Renal pelvis (tissue), 4 donors: ENCODE data around the gene IL1RL1. TPM values are rescaled to one million over a fixed set of nuclear protein-coding genes. Genes with fewer than 3 reads are reported as not detected.

Source experiments
- DNase-seq: peaks from one replicate; pipeline ENCODE4 v3.0.0-alpha.2; 2013
- polyA plus RNA-seq, 3 donors: library from polyadenylated mRNA; unstranded; fragments of 120-200 nt; gene quantifications; one replicate each; pipeline ENCODE4 v1.2.1, GENCODE V29; 2013; ENCODE audit not compliant: insufficient read length in 3 of 3

Gene IL1RL1
- polyA plus RNA-seq, 3 donors, result 0.46 to 1.0 (median 0.53) TPM

DNA sequence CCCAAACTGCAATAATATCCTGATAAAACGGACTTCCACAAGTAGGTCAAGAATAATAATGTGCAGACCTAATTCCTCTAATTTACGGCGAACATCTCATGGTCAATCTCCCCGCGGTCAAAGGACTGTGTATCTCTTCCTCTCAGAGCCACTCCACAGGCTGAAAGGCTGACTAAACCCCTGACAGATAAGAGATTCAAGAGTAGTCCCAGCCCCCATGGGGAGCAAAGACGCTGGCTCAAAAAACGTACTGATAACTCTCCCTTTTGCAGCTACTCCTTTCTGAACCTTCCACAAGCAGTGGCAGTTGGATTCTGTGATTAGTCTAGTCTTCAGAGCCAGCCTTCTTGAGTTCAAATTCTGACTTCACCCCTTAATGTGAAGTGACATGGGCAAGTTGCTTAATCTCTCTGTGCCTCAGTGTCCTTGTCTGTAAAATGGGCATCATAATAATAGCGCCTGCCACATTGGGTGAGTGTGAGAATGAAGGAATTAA, 24.6 kb downstream of the IL1RL1 start:
- peak; percentile 20 for DNase-seq

DNA sequence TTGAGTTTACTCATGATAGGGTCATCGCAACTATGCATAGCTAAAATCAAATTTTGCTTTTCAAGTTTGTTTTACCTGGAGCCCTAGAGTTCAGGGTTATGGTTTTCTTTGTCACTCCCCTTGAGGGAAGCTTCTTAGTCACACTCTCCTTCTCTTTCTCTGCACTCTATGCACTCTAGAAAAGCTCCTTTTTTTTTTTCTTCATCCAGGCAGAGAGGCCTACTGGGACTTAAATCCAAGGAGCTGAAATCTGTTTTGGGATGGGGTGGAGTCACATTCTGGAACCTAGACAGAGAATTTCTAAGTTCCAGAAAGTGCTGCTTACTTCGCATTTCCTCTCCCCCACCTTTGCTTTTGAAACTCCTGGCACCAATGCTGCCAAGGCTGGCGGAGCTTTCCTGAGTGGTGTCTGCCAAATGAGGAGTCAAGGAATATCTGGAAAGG, 25.2 kb downstream of the IL1RL1 start:
- no peak for DNase-seq

DNA sequence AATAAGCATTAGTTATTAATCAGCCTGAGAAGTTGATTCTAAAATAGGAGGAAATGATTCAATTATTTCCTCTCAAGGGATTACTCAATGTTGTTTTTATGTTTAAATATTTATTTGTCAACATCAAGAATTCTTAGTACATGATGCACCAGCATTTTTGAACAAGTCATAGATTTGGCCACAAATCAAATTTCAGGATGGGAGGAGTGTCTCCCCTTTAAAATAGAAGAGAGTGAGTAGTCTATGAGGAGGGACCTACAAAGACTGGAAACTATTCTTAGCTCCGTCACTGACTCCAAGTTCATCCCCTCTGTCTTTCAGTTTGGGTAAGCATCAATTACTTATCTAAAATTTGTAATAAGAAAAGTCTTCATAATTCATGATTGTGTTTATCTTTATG, 25.6 kb downstream of the IL1RL1 start:
- no peak for DNase-seq

DNA sequence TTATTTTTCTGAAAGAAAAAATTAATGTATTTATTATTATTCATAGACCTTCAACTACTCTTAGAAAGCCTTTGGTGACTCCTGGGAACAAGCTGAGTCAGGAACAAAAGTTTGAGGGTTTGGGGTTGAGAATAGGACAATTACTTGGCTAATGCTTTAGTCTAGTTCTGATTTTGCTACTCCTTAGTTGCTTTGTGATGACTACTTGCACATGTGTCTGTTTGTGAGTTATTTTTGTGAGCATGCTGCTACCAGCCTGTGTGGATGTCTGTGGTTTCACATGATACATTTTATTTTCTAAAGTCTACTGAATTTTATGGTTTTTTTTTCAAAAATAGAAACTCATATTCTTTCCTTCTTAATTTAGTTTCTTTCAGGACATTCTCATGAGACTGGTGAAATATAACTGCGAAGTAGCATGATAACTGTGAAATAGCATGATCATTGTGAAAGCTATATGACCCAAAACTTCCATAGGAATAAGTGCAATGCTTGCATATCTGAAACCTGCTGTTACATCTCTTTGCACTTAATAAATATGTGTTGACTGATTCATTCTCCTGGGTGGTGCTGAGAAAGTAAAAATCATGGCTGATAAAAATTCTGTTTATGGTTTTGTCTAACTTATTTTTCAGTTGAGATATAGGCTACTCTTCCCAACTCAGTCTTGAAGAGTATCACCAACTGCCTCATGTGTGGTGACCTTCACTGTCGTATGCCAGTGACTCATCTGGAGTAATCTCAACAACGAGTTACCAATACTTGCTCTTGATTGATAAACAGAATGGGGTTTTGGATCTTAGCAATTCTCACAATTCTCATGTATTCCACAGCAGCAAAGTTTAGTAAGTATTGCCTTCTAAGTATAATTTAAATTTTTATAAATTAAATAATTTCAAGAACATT, 26.4 kb downstream of the IL1RL1 start:
- DNase-seq, result no peak

DNA sequence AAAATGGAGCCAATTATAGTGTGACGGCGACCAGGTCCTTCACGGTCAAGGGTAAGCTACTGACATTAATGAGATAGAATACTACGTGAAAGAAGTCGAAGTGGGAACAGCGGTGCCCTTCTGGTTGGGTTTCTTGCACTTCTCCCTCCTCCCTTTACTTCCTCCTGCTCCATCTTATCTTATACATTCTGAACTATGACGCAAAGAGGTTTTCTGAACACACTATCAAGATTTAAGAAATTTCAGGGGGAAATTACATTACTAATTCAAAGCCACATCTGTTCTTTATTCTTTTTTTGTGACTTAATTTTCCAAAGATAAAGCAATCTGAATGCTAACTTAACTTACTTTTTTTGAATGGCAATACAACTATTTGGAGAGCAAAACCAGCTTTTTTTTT, 29.4 kb downstream of the IL1RL1 start:
- no peak for DNase-seq

DNA sequence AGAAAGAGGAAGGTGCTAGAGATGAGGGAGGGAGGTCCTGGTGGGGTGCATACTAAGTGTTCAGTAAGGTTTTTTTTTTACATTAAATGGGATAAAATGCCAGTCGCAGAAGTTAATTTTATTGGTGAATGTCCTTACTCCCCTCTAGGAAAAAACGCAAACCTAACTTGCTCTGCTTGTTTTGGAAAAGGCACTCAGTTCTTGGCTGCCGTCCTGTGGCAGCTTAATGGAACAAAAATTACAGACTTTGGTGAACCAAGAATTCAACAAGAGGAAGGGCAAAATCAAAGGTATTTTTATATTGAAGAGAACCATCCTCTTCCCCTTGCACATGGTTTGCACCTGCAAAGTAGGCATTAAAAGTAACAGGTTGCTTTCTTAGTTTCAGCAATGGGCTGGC, 31.5 kb downstream of the IL1RL1 start:
- peak; percentile 15 for DNase-seq

DNA sequence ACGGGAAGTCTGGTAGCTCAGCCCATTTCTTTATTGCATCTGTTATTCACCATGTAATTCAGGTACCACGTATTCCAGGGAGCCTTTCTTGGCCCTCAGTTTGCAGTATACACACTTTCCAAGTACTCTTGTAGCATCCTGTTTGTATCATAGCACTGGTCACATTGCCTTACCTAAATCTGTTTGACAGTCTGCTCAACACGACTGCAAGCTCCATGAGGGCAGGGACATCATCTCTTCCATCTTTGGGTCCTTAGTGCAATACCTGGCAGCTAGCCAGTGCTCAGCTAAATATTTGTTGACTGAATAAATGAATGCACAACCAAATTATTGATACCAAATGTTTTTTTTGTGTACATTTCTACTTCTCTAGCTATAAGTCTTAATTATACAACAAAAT, 33.0 kb downstream of the IL1RL1 start:
- DNase-seq, result no peak

DNA sequence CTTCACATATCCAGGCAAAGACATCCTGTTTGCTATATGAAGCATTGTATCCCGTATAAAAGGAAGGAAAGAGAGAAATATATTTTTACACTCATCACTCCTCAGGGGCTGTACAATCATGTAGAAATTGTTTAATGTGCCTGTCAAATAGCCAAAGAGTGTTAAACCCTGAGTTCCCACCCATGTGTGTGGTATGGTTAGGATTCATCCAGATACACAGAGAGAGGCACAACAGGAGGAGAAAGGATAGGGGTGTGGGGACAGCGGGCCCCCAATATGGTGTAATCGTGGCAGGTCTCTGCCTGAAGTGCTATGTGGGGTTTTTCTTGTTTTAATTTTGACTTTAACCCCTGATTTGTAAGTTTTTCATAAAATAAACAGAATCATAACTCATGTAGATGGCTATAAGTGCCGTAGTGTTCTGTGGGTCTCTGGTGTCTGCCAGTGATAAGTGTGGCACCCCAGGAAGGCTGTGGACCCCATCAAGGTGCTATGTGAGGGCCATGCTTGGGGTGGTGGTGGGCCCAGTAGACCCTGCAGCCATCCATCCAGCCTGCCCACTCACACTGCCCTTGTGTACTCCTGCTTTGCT, 34.1 kb downstream of the IL1RL1 start:
- DNase-seq, result no peak

DNA sequence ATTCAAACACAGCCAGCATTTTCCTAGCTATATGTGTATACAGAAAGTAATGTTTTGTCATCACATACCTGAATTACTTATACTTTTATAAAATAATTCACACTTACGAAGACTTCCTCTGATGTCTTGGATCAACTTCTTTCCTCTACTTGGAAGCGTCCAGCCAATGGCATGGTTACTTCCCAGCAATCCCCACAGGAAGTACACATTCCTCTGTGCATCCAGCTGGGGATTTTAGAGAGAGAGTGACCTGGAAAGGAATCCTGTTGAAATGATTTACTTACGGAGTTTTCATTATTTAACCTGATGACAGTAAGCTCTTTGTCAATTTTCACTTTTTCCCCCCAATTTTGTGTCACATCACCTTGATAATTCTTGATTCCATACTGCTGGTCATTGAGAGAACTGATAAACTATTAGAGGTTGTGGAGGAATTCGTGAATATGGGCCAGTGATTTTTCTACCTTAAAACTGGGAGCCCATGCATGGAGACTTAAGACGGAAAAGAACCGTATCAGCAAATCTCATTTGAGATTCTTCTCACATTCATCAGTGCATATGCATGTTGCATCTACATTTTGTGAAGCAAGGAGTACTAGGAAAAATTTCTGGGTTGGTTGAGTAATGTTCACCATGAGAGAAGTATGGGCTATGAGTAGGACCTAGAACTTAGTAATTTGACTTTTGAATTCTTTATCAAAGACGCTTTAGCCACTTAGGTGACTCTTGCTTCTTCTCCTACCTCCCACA, 35.2 kb downstream of the IL1RL1 start:
- no peak for DNase-seq

DNA sequence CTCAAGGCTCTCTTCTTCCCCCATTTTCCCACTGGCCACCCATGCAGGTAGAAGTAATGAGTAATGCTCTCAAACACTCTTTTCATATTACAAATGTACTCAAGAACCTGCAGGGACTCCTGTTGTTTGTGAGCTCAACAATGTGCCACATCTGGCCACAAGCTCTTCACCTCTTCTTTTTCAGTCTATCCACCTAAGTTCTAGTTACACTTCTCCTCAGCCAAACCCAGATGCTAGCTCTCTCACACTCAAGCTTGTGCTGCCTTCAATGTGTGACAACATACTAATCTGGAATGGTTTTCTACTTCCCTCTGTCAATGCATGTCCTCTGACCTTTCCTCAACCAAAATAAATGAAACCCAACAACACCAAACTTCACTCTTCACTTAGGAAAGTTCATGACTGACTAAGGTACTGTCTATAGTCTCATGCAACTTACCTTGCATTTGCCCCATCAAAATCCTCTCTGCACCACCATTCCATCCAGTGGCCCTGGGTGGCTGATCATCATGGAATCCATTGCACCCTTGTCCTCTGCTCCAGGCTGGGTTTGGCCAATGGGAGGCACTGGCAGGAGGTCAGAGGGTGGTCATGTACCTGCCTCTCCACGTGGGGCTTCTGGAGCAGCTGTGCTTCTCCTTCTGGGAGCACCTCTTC, 38.9 kb downstream of the IL1RL1 start:
- DNase-seq, result no peak

DNA sequence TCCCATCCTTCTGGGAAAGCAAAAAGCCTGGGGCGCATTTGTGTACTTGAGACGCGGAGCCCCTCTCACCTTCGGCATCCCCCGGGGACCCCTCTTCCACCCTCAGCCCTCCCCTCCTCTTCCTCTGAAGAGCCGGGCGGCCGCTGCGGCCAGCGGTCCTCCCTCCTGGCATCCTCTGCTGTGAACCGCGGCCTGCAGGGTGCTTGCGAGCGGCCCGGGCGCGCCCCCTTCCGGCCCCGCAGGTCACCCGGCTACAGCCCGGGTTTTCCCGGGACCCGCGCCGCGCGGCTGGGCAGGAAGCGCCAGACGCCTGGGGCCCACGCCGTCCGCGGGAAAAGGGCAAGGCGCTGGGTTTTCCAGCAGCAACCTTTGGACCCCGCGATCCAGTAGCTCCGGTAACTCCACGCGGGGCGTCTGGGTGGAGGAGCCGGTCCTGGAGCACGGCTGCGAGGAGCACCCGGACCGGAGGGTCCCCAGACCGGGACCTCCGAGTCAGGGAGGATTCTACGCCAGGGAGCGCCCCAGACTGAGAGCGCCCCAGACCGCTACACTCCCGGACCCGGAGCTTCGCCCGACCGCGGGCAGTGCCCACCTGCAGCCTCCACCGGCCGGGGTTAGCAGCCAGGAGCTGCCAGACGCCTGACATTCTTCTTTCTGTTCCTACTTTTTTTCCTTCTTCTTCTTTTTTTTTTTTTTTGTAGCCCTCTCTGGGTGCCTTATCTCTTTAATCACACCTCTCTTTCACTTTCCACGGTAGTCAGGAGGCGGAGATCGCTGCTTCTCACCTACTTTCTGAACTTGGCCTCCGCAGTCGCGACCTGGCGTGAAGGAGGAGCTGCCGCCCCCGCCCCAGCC, 44.4 kb downstream of the IL1RL1 start, which contains the start of gene IL18R1:
TSS of gene IL18R1 (plus strand) at position 271 of the 855 bp plus-strand sequence. CDS start 6,865 bp downstream, outside the sequence.
- DNase-seq, result peak; percentile 69

DNA sequence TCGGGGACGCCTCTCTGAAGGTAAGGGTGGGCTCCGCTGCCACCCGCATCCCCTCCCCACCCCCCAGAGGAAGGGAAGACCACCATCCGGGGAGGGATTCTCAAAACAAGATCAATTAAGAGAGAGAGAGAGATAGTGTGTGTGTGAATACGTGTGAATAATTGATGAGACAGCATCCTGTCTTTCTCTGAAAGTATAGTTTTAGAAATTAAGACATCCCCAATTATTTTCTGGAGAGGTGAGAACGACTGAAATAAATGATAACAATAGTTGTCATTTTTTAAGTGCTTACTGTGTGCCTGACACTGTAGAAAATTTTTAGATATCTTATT, 45.0 kb downstream of the IL1RL1 start:
- no peak for DNase-seq

DNA sequence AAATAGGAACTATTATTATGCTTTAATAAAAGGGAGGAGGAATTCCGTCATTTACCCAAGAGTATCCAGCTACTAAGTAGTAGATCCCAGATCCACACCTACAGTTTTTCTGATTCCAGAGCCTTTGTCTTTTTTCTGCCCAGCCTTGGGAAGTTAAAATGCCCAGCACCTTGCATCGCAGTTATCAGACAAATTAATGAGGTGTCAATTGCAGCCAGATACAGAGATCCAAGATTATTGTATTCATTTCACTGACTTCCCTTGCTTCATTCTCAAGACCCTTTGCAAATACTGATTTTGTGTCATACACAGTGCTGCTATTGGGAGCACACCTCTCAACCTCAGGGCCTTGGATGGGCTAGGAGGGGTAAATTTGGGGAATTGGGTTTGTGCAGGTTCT, 45.4 kb downstream of the IL1RL1 start:
- DNase-seq, result no peak

DNA sequence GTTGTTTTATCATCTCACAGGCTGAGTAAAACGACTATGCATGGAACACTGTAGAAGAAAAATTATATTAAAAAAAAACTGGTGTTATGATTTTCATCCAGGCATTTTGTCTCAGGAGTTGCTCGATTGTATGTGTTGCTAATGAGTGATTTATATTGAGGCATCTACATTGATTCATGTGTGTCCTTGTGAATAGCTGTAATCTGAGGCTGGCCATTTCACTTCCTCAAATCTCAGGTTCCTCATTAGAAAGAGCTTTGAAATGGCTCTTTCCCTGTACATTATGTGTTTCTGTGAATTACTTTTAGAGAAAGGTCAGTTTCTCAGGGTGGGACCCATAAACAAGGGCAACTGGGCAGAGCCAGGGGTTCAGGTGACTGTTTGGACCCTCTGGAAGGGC, 46.6 kb downstream of the IL1RL1 start:
- no peak for DNase-seq

DNA sequence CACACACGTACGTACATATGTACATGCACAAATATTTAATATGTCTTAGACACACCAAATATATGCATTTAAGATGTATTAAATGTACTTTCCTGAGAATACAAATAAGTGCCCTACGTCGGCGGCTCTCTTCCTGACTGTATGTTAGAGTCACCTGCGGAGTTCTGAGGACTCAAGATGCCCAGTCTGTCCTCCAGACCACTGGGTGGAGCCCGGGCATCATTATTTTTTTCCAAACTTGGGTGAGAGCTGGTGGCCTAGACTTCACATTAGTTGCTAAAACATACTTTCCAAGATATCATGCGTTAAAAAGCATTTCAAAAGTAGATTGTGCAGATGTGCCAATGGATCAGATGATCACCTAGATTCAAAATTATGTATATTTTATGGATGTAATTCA, 47.1 kb downstream of the IL1RL1 start:
- no peak for DNase-seq

DNA sequence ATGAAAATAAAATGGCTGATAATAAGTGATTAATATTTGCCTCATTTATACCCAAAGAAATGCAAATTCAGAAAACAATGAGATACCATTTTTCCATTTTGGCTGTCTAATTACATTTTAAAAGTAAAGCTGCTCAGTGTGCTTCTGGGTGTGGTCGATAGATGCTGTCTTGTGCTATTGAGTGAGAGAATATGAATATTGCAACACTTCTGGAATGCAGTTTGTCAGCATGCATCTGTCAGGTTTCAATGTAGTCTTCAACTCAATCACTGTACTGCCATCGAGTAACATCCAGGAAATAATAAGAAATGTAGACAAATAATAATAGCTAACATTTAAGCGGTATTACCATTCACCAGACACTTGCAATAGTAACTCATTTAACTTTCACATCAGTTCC, 48.2 kb downstream of the IL1RL1 start:
- DNase-seq, result no peak

DNA sequence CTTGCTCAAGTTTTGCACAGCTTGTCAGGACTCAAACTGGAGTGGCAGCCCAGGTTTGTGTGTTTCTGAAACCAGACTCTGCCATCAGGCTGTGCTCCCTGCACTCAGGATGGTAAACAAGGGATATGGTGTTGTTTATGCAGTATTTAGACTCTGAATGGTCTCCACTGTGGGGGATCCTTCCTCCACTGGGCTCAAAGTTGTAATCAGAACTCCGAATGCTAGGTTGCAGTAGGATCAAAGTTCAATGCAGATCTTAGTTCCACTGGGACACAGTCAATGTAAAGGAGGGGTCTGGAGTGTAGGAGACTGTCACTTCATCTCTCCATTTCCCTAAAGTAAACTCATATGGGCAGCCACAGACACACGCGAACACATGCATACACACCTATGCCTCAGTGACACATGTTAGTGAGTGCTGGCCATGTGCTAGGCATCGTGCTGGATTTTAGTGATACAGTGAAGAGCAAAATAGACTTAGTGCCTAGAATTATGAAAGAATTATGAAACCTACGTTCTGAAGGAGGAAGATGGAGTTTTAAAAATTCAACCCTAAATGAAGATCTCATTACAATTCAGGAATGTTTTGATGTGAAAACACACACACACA, 50.4 kb downstream of the IL1RL1 start:
- DNase-seq, result no peak

DNA sequence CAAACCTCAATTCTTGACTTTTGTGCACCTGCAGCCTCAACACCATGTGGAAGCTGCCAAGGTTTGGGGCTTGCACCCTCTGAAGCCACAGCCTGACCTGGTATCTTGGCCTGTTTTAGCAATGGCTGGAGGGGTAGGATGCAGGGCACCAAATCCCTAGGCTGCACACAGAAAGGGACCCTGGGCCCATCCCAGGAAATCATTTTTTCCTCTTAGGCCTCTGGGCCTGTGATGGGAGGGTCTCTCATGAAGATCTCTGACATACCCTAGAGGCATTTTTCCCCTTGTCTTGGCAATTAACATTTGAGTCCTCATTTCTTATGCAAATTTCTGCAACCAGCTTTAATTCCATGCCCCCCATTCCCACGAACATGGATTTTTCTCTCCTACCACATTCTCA, 54.4 kb downstream of the IL1RL1 start:
- no peak for DNase-seq

DNA sequence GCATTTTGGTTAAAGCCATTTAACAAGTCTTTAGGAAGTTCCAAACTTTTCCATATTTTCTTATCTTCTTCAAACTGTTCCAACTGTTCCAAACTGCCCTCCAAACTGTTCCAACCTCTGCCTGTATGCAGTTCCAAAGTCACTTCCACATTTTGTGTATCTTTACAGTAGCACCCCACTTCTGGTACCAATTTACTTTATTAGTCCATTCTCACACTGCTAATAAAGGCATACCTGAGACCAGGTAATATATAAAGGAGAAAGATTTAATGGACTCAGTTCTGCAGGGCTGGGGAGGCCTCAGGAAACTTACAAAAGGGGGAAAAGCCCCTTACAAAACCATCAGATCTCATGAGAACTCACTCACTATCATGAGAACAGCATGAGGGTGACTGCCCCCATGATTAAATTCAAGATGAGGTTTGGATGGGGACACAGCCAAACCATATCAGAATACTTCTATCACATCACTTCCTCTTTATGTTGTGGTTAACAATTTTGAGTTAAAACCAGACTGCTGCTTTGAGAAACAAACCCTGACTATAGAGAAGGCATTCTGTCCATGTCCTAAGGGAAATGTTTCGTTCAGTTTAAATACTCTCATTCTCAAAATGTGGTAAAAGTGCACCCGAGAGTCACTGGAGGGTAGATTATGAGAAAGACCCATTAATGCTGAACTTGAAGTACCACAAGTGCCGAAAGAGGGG, 55.2 kb downstream of the IL1RL1 start:
- no peak for DNase-seq
